HK-2 (cell line): ENCODE measurements around the gene CHD2.
A peak's percentile ranks its signal among the peaks of the same experiment; 100 is the strongest.
"Not testable (repeated sequence)": the region's sequence is repeated elsewhere in the genome, so short reads cannot be mapped to it uniquely, and the experiment has no call there.

Source experiments
- DNase-seq: peaks from one replicate; pipeline ENCODE4 v3.0.0-alpha.2; 2018; ENCODE audit not compliant: unreplicated experiment

CHD2 gene

GRCh38 chr15:93018574-93018973, 118.5 kb downstream of the CHD2 start:
- DNase-seq, result no peak

- no peak for DNase-seq
Observed at GRCh38 chr15:93019090-93019489, 119.0 kb downstream of the CHD2 start.

GRCh38 chr15:93019971-93020370, 119.8 kb downstream of the CHD2 start:
- no peak for DNase-seq

GRCh38 chr15:93020976-93021772, 121.0 kb downstream of the CHD2 start:
- DNase-seq, result no peak

GRCh38 chr15:93024293-93024692, 124.2 kb downstream of the CHD2 start:
- no peak for DNase-seq

- no peak for DNase-seq
Observed at GRCh38 chr15:93024716-93025624, 124.8 kb downstream of the CHD2 start.

- no peak for DNase-seq
Observed at GRCh38 chr15:93025625-93025982, 125.5 kb downstream of the CHD2 start.

GRCh38 chr15:93026380-93026817, 126.3 kb downstream of the CHD2 start:
- DNase-seq, result no peak

GRCh38 chr15:93027413-93027812, 127.3 kb downstream of the CHD2 start:
- no peak for DNase-seq

- no peak for DNase-seq
Observed at GRCh38 chr15:93028111-93028631, 128.0 kb downstream of the CHD2 start.

- peak; percentile 6 for DNase-seq
Observed at GRCh38 chr15:93028632-93029213, 128.6 kb downstream of the CHD2 start.

GRCh38 chr15:93029214-93029835, 129.2 kb downstream of the CHD2 start:
- no peak for DNase-seq

GRCh38 chr15:93029836-93030429, 129.8 kb downstream of the CHD2 start:
- DNase-seq, result peak; percentile 13

GRCh38 chr15:93030430-93031102, 130.4 kb downstream of the CHD2 start:
- DNase-seq, result peak; percentile 57

- DNase-seq, result no peak
Observed at GRCh38 chr15:93031103-93031464, 131.0 kb downstream of the CHD2 start.

GRCh38 chr15:93031557-93032384, 131.6 kb downstream of the CHD2 start:
- DNase-seq, result not testable (repeated sequence)

- not testable (repeated sequence) for DNase-seq
Observed at GRCh38 chr15:93032515-93033206, 132.5 kb downstream of the CHD2 start.

- no peak for DNase-seq
Observed at GRCh38 chr15:93033434-93034045, 133.4 kb downstream of the CHD2 start.

GRCh38 chr15:93034512-93034911, 134.4 kb downstream of the CHD2 start:
- DNase-seq, result no peak
